ENCODE results near the gene PDF. TPM values are rescaled to one million over a fixed set of nuclear protein-coding genes. Genes with fewer than 3 reads are reported as not detected.

Gene PDF, protein sequence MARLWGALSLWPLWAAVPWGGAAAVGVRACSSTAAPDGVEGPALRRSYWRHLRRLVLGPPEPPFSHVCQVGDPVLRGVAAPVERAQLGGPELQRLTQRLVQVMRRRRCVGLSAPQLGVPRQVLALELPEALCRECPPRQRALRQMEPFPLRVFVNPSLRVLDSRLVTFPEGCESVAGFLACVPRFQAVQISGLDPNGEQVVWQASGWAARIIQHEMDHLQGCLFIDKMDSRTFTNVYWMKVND
- 54.8 and 85.4 TPM in 2 replicates for total RNA-seq (2014; rRNA removed; shearing (Covaris generic))
- total RNA-seq (2022), result 31.6 and 37.8 TPM in 2 replicates
- Bru-seq, nascent RNA, result percentile 74 among the genes with signal in this experiment
- BruChase-seq, experiment 1, labeled RNA remaining after a 6-hour chase, result percentile 91 among the genes with signal in this experiment
- percentile 91 among the genes with signal in this experiment for BruChase-seq, experiment 2, labeled RNA remaining after a 2-hour chase
- long read RNA-seq, transcript PDF-201 (2 exons, 1,158 nt), result major isoform, 51 of 51 reads
- long read RNA-seq, partial matches to known transcripts, result 0 of 51 reads
- long read RNA-seq, other reads (novel, unspliced or antisense), result 0 of 51 reads

GRCh38 chr16:69330286-69331109 lies at the start of gene PDF:
Gene PDF (minus strand): TSS chr16:69330588. CDS start chr16:69330570, 18 bp downstream.
- Histone ChIP-seq H3K79me2 (ENCODE audit: insufficient read depth, low read depth, low read length) (peaks cover 56% of the 10 kb centered on the region), H4K20me1 (ENCODE audit: insufficient read depth, low read length) (peaks cover 35% of the 10 kb centered on the region), H3K9me2 (ENCODE audit: insufficient read depth, low read length) (no peaks in the 10 kb centered on the region), H3K4me2 (ENCODE audit: low read length) (peak within 1 kb of the TSS; percentile 89), H2AFZ (ENCODE audit: low read length) (peak within 1 kb of the TSS; percentile 79), H3K4me3 (ENCODE audit: low read depth, low read length, poor library complexity, severe bottlenecking) (peak within 1 kb of the TSS; percentile 75), H3K27ac (ENCODE audit: low read depth, low read length, poor library complexity, severe bottlenecking) (peak within 1 kb of the TSS; percentile 70), H3K4me1 (ENCODE audit: insufficient read depth, low read length, poor library complexity, severe bottlenecking) (peaks cover 48% of the 10 kb centered on the region), H3K9me3 (ENCODE audit: low read length) (no peaks in the 10 kb centered on the region), H3K36me3 (ENCODE audit: insufficient read depth, low read length) (peaks cover 83% of the 10 kb centered on the region)
- no TSS peak for BruUV-seq (replicated peaks)
- DNase-seq (ENCODE audit: low spot score), result peak; percentile 90
- TF ChIP-seq, protein P1, sequence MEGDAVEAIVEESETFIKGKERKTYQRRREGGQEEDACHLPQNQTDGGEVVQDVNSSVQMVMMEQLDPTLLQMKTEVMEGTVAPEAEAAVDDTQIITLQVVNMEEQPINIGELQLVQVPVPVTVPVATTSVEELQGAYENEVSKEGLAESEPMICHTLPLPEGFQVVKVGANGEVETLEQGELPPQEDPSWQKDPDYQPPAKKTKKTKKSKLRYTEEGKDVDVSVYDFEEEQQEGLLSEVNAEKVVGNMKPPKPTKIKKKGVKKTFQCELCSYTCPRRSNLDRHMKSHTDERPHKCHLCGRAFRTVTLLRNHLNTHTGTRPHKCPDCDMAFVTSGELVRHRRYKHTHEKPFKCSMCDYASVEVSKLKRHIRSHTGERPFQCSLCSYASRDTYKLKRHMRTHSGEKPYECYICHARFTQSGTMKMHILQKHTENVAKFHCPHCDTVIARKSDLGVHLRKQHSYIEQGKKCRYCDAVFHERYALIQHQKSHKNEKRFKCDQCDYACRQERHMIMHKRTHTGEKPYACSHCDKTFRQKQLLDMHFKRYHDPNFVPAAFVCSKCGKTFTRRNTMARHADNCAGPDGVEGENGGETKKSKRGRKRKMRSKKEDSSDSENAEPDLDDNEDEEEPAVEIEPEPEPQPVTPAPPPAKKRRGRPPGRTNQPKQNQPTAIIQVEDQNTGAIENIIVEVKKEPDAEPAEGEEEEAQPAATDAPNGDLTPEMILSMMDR (conservative IDR thresholded peaks at IDR 0.05; ENCODE audit: low read length), result no peak
- no peak for TF ChIP-seq EZH2phosphoT487 (IDR thresholded peaks at IDR 0.05; ENCODE audit: borderline replicate concordance, low read depth, low read length)
- ChIA-PET POLR2A (interaction anchor here (0.7 to 2.8 kb wide), 3 partner anchors 10 to 41 kb away, joined by 3 to 11 read pairs (median 7); partner anchors contain the start of gene NIP7), CTCF (ENCODE audit: unreplicated experiment) (no interaction called here)
- intact Hi-C loops (cut with micrococcal nuclease; ENCODE audit: unreplicated experiment), result loop anchor here (1.0 to 10.0 kb wide), 6 partner anchors 9 to 434 kb away; partner anchors contain the start of genes COG8, NIP7, VPS4A and WWP2

- ChIA-PET POLR2A (interaction anchor here (0.6 to 1.0 kb wide), 6 partner anchors 45 to 335 kb away, joined by 3 to 4 read pairs (median 3); no protein-coding TSS in a partner anchor), CTCF (ENCODE audit: unreplicated experiment) (interaction anchor here (0.5 kb wide), 1 partner anchor 26 kb away, joined by 3 read pairs; no protein-coding TSS in a partner anchor)
- H4K20me1 ChIP-seq (ENCODE audit: insufficient read depth, low read length), result 0 out of 2 replicates have a peak, but pooled peaks cover 5% of the 10 kb centered on the region
- 0 out of 2 replicates have a peak, but pooled peaks cover 6% of the 10 kb centered on the region for H3K9me3 ChIP-seq (ENCODE audit: low read length)
- intact Hi-C loops (cut with micrococcal nuclease; ENCODE audit: unreplicated experiment), result no loop called here
- peaks cover 11% of the 10 kb centered on the region for H3K4me1 ChIP-seq (ENCODE audit: insufficient read depth, low read length, poor library complexity, severe bottlenecking)
- no peaks in the 10 kb centered on the region for H3K9me2 ChIP-seq (ENCODE audit: insufficient read depth, low read length)
- no peak for TF ChIP-seq EZH2phosphoT487 (IDR thresholded peaks at IDR 0.05; ENCODE audit: borderline replicate concordance, low read depth, low read length)
- TF ChIP-seq, protein P1 (conservative IDR thresholded peaks at IDR 0.05; ENCODE audit: low read length), result no peak
- peaks cover 92% of the 10 kb centered on the region for H3K36me3 ChIP-seq (ENCODE audit: insufficient read depth, low read length)
- no peak overlapping the region for H3K27ac ChIP-seq (ENCODE audit: low read depth, low read length, poor library complexity, severe bottlenecking)
- H2AFZ ChIP-seq (ENCODE audit: low read length), result no peak overlapping the region
- no peak for DNase-seq (ENCODE audit: low spot score)
- peaks cover 40% of the 10 kb centered on the region for H3K79me2 ChIP-seq (ENCODE audit: insufficient read depth, low read depth, low read length)
- H3K4me2 ChIP-seq (ENCODE audit: low read length), result no peak overlapping the region
- H3K4me3 ChIP-seq (ENCODE audit: low read depth, low read length, poor library complexity, severe bottlenecking), result no peak overlapping the region
- no TSS peak for BruUV-seq (replicated peaks)
These were observed 48.4 kb upstream of the PDF start for GRCh38 chr16:69378760-69379159.

Measured in OCI-LY7 (cell line).